Measurements from ENCODE around the gene ARL4A. TPM values are rescaled to one million over a fixed set of nuclear protein-coding genes. Genes with fewer than 3 reads are reported as not detected.

Gene ARL4A
- total and polyA plus RNA-seq, 2 of the 8 experiments (the other 6 are each of a cell fraction or from before 2014, with no cell fraction given), result 14.5 to 29.2 TPM

- WGBS, 2 experiments (ENCODE audit: extremely low coverage in 1 of 2, insufficient coverage in 1 of 2, insufficient read length in 1 of 2, insufficient replicate concordance in 2 of 2, low coverage in 1 of 2, low lambda C conversion rate in 2 of 2, missing lambda C conversion rate in 1 of 2), result 88% methylated on average over 1 of the region's 1 CpG; no CpG with 5 or more reads in 1 of the 2 experiments
These were observed 43.8 kb downstream of the ARL4A start for GRCh38 chr7:12731214-12731656.

More at GRCh38 chr7:12731214-12731656, 43.8 kb downstream of the ARL4A start:
- peak overlapping the region; percentile 17 for H2BK120ac ChIP-seq (replicated peaks; ENCODE audit: low read depth, low read length)
- no peak overlapping the region for H3K23ac ChIP-seq (ENCODE audit: insufficient read length)
- H2BK20ac ChIP-seq (ENCODE audit: low read length), result peak overlapping the region; percentile 51; the same call in 1 of the 2 replicates
- H3K79me1 ChIP-seq (ENCODE audit: low read depth, low read length), result no peaks in the 10 kb centered on the region
- H3K4me2 ChIP-seq (ENCODE audit: insufficient read depth in 1 of 2, low read depth in 2 of 2, low read length in 2 of 2), result no peak overlapping the region; a peak in 1 of 4 replicates
- TF ChIP-seq RAD21 (IDR thresholded peaks at IDR 0.05 in 1 of 2, conservative IDR thresholded peaks at IDR 0.05 in 1 of 2; ENCODE audit: low read depth in 2 of 2, low read length in 2 of 2) (peak; percentile 27 to 38; a peak in 3 of 4 replicates), CTCF (IDR thresholded peaks at IDR 0.05; ENCODE audit: control extremely low read depth in 1 of 3, insufficient read depth in 1 of 3, low read depth in 1 of 3, low read length in 3 of 3) (peak in 1 of 3 experiments; percentile 19; a peak in 1 of 4 replicates), PHF8 (conservative IDR thresholded peaks at IDR 0.05; ENCODE audit: low read depth, low read length) (no peak)
- TF ChIP-seq, protein P1, sequence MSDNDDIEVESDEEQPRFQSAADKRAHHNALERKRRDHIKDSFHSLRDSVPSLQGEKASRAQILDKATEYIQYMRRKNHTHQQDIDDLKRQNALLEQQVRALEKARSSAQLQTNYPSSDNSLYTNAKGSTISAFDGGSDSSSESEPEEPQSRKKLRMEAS (IDR thresholded peaks at IDR 0.05), result 0 out of 2 replicates have a peak, but pooled peaks have one; percentile 14
- no peaks in the 10 kb centered on the region for H3K27me3 ChIP-seq (replicated peaks in 1 of 4; ENCODE audit: control insufficient read depth in 3 of 4, extremely low read depth in 1 of 4, insufficient read depth in 3 of 4, low read length in 3 of 4)
- peak overlapping the region; percentile 10 for H3K4ac ChIP-seq (replicated peaks; ENCODE audit: insufficient read length, low read depth, low read length)
- DNase-seq (ENCODE audit: low read depth in 1 of 2, low spot score in 2 of 2) (peak in 1 of 2 experiments; percentile 17), FAIRE-seq (peak; percentile 84)
- H3K36me3 ChIP-seq (ENCODE audit: control insufficient read depth in 2 of 4, insufficient read depth in 4 of 4, low read length in 3 of 4), result no peaks in the 10 kb centered on the region
- no peak overlapping the region for H3K9ac ChIP-seq (replicated peaks in 1 of 4; ENCODE audit: extremely low read depth in 1 of 4, low read depth in 3 of 4, low read length in 3 of 4)
- H3K4me3 ChIP-seq (ENCODE audit: extremely low read depth in 1 of 4, insufficient read depth in 2 of 4, low read depth in 3 of 4, low read length in 4 of 4), result no peak overlapping the region
- H2BK12ac ChIP-seq (ENCODE audit: low read depth, low read length), result peak overlapping the region; percentile 91
- no peak overlapping the region for H4K5ac ChIP-seq (ENCODE audit: insufficient read length, low read depth, low read length)
- no peak overlapping the region for H4K8ac ChIP-seq (ENCODE audit: extremely low read depth, insufficient read depth, low read length)
- no peak overlapping the region for H3K14ac ChIP-seq (ENCODE audit: insufficient read length)
- no peaks in the 10 kb centered on the region for H3K23me2 ChIP-seq (ENCODE audit: low read depth, low read length)
- H4K20me1 ChIP-seq (replicated peaks in 1 of 2; ENCODE audit: control insufficient read depth in 1 of 2, insufficient read depth in 2 of 2, low read length in 2 of 2), result no peaks in the 10 kb centered on the region
- no peak overlapping the region for H3K56ac ChIP-seq (replicated peaks; ENCODE audit: insufficient read length, low read depth, low read length)
- no peaks in the 10 kb centered on the region for H3K79me2 ChIP-seq (ENCODE audit: control insufficient read depth in 1 of 2, insufficient read depth in 2 of 2, low read length in 2 of 2)
- H3K27ac ChIP-seq (ENCODE audit: low read depth, low read length), result no peak overlapping the region
- ChIA-PET POLR2A (ENCODE audit: partially characterized antibody) (no interaction called here), CTCF (ENCODE audit: partially characterized antibody) (interaction anchor here (1.4 to 1.8 kb wide), 2 partner anchors 14 to 44 kb away, joined by 4 to 8 read pairs; partner anchors contain the start of gene ARL4A)
- no peak overlapping the region for H2BK15ac ChIP-seq (ENCODE audit: low read length)
- peak overlapping the region; percentile 36 for H3K18ac ChIP-seq (ENCODE audit: extremely low read depth, low read length)
- H2BK5ac ChIP-seq (ENCODE audit: low read depth, low read length), result peak overlapping the region; percentile 28; the same call in 1 of the 2 replicates
- peaks cover 0 to 9% (median 4%) of the 10 kb centered on the region in 4 experiments; a peak in 4 of 7 replicates for H3K4me1 ChIP-seq (replicated peaks in 1 of 4; ENCODE audit: control insufficient read depth in 3 of 4, insufficient read depth in 4 of 4, low read length in 3 of 4)
- H3K9me3 ChIP-seq (ENCODE audit: insufficient read depth in 2 of 2, low read depth in 1 of 2, low read length in 1 of 2), result no peaks in the 10 kb centered on the region
- peak overlapping the region; percentile 72 for H2AFZ ChIP-seq (ENCODE audit: low read length)
- no peak overlapping the region for H2AK5ac ChIP-seq (ENCODE audit: low read depth, low read length)
- H4K91ac ChIP-seq (replicated peaks; ENCODE audit: insufficient read length, low read length), result no peak overlapping the region

All from H1 (cell line).